ENCODE measurements around the gene ABCA10. TPM values are rescaled to one million over a fixed set of nuclear protein-coding genes. Genes with fewer than 3 reads are reported as not detected.

ABCA10 gene
- total RNA-seq, 1 donor from 2014 or later = 4.2 TPM

DNA sequence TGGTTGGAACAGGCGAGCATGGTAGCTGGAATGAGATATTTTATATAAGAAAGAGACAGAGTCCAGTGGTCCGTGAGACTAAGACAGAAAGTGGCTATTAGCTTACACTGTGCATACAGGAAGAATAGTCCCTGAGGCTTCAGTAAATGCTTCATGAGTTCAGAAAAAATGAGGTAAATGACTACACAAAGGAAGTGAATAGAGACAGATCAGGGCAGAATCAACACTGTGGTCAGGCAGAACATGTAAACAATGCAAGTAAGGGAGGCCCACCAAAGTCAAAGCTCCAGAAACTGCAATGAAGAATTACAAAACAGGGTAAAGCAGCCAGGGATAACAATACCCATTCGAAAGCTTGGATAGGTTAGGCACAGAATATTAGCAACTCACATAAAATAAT is 4.8 kb downstream of the ABCA10 start:
- DNase-seq = no peak
- TF ChIP-seq, protein P1, sequence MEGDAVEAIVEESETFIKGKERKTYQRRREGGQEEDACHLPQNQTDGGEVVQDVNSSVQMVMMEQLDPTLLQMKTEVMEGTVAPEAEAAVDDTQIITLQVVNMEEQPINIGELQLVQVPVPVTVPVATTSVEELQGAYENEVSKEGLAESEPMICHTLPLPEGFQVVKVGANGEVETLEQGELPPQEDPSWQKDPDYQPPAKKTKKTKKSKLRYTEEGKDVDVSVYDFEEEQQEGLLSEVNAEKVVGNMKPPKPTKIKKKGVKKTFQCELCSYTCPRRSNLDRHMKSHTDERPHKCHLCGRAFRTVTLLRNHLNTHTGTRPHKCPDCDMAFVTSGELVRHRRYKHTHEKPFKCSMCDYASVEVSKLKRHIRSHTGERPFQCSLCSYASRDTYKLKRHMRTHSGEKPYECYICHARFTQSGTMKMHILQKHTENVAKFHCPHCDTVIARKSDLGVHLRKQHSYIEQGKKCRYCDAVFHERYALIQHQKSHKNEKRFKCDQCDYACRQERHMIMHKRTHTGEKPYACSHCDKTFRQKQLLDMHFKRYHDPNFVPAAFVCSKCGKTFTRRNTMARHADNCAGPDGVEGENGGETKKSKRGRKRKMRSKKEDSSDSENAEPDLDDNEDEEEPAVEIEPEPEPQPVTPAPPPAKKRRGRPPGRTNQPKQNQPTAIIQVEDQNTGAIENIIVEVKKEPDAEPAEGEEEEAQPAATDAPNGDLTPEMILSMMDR (IDR thresholded peaks at IDR 0.05; ENCODE audit: partially characterized antibody, unreplicated experiment) = no peak
- no peaks in the 10 kb centered on the region for H3K27me3 Mint-ChIP-seq (ENCODE audit: unreplicated experiment)
- no peak overlapping the region for H3K4me3 Mint-ChIP-seq (ENCODE audit: unreplicated experiment)
- H3K36me3 Mint-ChIP-seq (ENCODE audit: unreplicated experiment) = no peaks in the 10 kb centered on the region
- H3K4me1 Mint-ChIP-seq (ENCODE audit: low read depth, unreplicated experiment) = no peaks in the 10 kb centered on the region
- H3K27ac Mint-ChIP-seq (ENCODE audit: unreplicated experiment) = no peak overlapping the region
- peaks cover 1% of the 10 kb centered on the region for H3K9me3 Mint-ChIP-seq (ENCODE audit: unreplicated experiment)

DNA sequence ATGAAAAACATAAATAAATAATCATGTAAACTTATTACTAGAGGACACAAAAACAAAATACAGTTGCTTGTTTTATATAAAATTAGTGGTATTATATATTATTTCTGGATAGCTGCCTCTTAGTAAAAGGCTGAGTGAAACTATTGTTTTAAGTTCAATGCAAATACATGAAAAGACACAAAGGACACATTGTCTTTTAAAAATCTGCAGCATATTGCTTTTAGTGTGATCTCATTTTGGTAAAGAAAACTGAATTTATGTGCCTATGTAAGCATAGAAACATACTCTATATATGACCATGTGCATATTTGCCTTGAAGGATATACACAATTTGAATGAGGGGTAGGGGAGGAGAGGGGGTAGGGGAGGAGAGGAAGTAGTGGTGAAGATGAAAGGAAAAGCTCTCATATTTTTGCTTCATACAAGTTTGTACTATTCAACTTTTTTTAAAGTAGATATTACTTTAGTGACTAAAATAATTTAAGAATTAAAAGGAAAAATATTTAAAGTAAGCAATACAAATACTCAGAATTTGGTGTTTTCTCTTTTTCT is 5.8 kb downstream of the ABCA10 start:
- no peaks in the 10 kb centered on the region for H3K4me1 Mint-ChIP-seq (ENCODE audit: low read depth, unreplicated experiment)
- H3K27me3 Mint-ChIP-seq (ENCODE audit: unreplicated experiment) = no peaks in the 10 kb centered on the region
- TF ChIP-seq, protein P1 (IDR thresholded peaks at IDR 0.05; ENCODE audit: partially characterized antibody, unreplicated experiment) = no peak
- H3K9me3 Mint-ChIP-seq (ENCODE audit: unreplicated experiment) = peaks cover 1% of the 10 kb centered on the region
- H3K27ac Mint-ChIP-seq (ENCODE audit: unreplicated experiment) = no peak overlapping the region
- no peak overlapping the region for H3K4me3 Mint-ChIP-seq (ENCODE audit: unreplicated experiment)
- no peak for DNase-seq
- no peaks in the 10 kb centered on the region for H3K36me3 Mint-ChIP-seq (ENCODE audit: unreplicated experiment)

DNA sequence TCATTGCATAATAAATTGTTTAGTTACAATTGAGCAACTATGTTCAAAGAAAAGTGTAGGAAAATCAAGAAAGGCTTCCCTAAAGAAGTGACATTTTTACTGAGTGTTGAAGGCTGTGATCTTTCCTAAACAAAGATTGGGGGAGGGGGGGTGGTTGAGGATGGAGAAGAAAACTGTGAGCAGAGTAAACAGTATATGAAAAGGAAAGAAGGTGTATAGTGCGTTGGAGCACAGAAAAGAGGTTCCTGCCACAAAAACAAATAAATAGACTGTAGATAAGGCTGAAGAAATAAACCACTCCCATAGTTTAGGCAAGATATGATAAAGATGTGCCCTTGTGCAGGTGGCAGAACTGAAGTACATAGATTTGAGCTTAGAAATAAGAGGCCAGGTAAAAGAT is 8.5 kb downstream of the ABCA10 start:
- H3K27me3 Mint-ChIP-seq (ENCODE audit: unreplicated experiment) = no peaks in the 10 kb centered on the region
- H3K9me3 Mint-ChIP-seq (ENCODE audit: unreplicated experiment) = peaks cover 1% of the 10 kb centered on the region
- H3K4me3 Mint-ChIP-seq (ENCODE audit: unreplicated experiment) = no peak overlapping the region
- no peaks in the 10 kb centered on the region for H3K36me3 Mint-ChIP-seq (ENCODE audit: unreplicated experiment)
- H3K4me1 Mint-ChIP-seq (ENCODE audit: low read depth, unreplicated experiment) = peaks cover 4% of the 10 kb centered on the region
- no peak overlapping the region for H3K27ac Mint-ChIP-seq (ENCODE audit: unreplicated experiment)
- TF ChIP-seq, protein P1 (IDR thresholded peaks at IDR 0.05; ENCODE audit: partially characterized antibody, unreplicated experiment) = no peak
- DNase-seq = no peak

DNA sequence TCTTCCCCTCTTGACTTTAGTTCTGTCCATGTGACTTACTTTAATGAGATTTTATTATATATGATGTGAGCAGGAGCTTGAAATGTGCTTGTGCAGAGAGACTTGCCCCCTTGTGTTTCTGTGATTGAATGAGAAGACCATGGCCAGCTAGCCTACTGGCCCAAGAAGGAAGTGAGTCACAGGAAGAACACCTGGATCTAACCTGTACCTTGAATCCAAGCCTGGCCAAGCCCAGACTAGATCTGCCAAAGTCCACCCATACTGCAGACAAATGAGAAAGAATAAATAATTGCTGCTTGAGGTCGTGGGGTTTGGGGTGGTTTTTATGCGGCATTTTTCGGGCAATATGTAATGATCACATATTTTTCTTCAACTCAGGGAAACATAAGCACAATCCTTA is 9.6 kb downstream of the ABCA10 start:
- DNase-seq = no peak
- H3K27ac Mint-ChIP-seq (ENCODE audit: unreplicated experiment) = no peak overlapping the region
- no peak overlapping the region for H3K4me3 Mint-ChIP-seq (ENCODE audit: unreplicated experiment)
- H3K4me1 Mint-ChIP-seq (ENCODE audit: low read depth, unreplicated experiment) = peaks cover 4% of the 10 kb centered on the region
- peaks cover 1% of the 10 kb centered on the region for H3K9me3 Mint-ChIP-seq (ENCODE audit: unreplicated experiment)
- H3K27me3 Mint-ChIP-seq (ENCODE audit: unreplicated experiment) = no peaks in the 10 kb centered on the region
- H3K36me3 Mint-ChIP-seq (ENCODE audit: unreplicated experiment) = no peaks in the 10 kb centered on the region
- TF ChIP-seq, protein P1 (IDR thresholded peaks at IDR 0.05; ENCODE audit: partially characterized antibody, unreplicated experiment) = no peak

DNA sequence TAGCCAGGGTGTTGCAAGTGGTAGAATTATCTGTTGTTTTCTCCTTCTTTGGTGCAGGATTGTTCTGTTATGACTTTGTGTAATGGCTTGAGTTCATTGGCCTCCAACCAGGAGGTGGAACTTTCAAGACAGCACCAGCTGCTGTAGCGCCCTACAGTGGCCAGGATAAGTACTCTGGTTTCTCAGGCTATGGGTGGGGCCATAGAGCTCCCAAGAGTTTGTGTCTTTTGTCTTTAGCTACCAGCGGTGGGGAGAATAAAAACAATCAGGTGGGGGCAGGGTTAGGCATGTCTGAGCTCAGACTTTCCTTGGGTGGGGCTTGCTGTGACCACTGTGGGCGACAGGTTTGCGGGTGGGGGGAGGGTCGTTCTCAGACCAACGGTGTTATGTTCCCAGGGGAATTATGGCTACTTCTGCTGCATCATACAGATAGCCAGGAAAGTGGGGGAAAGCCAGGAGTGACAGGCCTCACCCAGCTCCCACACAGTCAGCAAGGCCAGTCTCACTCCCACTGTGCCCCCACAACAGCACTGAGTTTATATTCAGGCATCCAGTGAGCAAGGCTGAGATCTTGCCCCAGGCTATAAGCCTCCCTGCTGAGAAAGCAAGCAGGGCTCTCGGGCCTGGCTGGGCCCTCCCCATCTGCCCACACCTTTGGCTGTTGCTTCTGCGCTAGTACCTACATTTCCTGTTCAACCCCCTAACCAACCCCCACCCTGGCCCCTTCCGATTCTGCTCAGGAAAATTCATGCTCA is 15.4 kb downstream of the ABCA10 start:
- H3K4me1 Mint-ChIP-seq (ENCODE audit: low read depth, unreplicated experiment) = peaks cover 4% of the 10 kb centered on the region
- peaks cover 1% of the 10 kb centered on the region for H3K9me3 Mint-ChIP-seq (ENCODE audit: unreplicated experiment)
- H3K27me3 Mint-ChIP-seq (ENCODE audit: unreplicated experiment) = peaks cover 2% of the 10 kb centered on the region
- DNase-seq = no peak
- peaks cover 11% of the 10 kb centered on the region for H3K36me3 Mint-ChIP-seq (ENCODE audit: unreplicated experiment)
- no peak overlapping the region for H3K27ac Mint-ChIP-seq (ENCODE audit: unreplicated experiment)
- TF ChIP-seq, protein P1 (IDR thresholded peaks at IDR 0.05; ENCODE audit: partially characterized antibody, unreplicated experiment) = no peak
- H3K4me3 Mint-ChIP-seq (ENCODE audit: unreplicated experiment) = no peak overlapping the region
